Endothelial cell of umbilical vein (primary cell): ENCODE measurements around the gene FOXP1. TPM values are rescaled to one million over a fixed set of nuclear protein-coding genes. Genes with fewer than 3 reads are reported as not detected.

Source experiments
- BruUV-seq: library from RNA; stranded (reverse); fragments of 400-500 nt; replicated peaks from 2 replicates; lab custom pipeline; 2021; lab: Mats Ljungman, UMichigan
- CTCF ChIA-PET: fragments of 300-600, 350-600 bp; sonication (Branson Sonifier 250); formaldehyde crosslinking; loops from one replicate; lab custom pipeline; 2021; ENCODE audit warnings: antibody characterized with exemption, inconsistent platforms; lab: Charles Lee
- POLR2A ChIA-PET: fragments of 300-600, 350-600 bp; sonication (Branson Sonifier 250); formaldehyde crosslinking; loops from one replicate; lab custom pipeline; 2021; ENCODE audit warnings: antibody characterized with exemption, inconsistent platforms; lab: Charles Lee
- DNase-seq: peaks from one replicate; pipeline ENCODE4 v3.0.0-alpha.2; 2011; ENCODE audit warnings: low read depth, low spot score
- FAIRE-seq: peaks from 2 replicates; lab custom pipeline; 2011; peaks lifted over from hg19 to GRCh38; lab: Jason Lieb, UNC
- H2AFZ ChIP-seq: 2 replicates; pipeline ENCODE4 v1.6.0; 2012; ENCODE audit warnings: low read depth, low read length, control low read depth, inconsistent platforms
- H3K27ac ChIP-seq: 2 replicates; pipeline ENCODE4 v1.5.1; 2011; ENCODE audit warnings: low read depth, mild to moderate bottlenecking, control low read depth, low read length, moderate library complexity; ENCODE audit not compliant: insufficient read depth
- H3K27me3 ChIP-seq, 2 experiments: 2 replicates each; pipeline versions ENCODE4 v1.6.0 to v1.6.1; 2011; ENCODE audit warnings: low read length in 2 of 2, mixed read lengths in 1 of 2; ENCODE audit not compliant: control insufficient read depth in 2 of 2, insufficient read depth in 2 of 2
- H3K36me3 ChIP-seq, 2 experiments: 2 replicates in 1 of 2; 3 replicates in 1 of 2; pipeline ENCODE4 v1.5.1; 2011; ENCODE audit warnings: low read length in 2 of 2, mild to moderate bottlenecking in 1 of 2, moderate library complexity in 1 of 2; ENCODE audit not compliant: control insufficient read depth in 2 of 2, insufficient read depth in 2 of 2; ENCODE audit errors: extremely low read depth in 1 of 2
- H3K4me1 ChIP-seq: 3 replicates; pipeline ENCODE4 v1.5.1; 2011; ENCODE audit warnings: mild to moderate bottlenecking, low read length; ENCODE audit not compliant: control insufficient read depth, insufficient read depth; ENCODE audit errors: extremely low read depth
- H3K4me2 ChIP-seq: 2 replicates; pipeline ENCODE4 v1.6.1; 2011; ENCODE audit warnings: low read length, control low read depth, mixed read lengths; ENCODE audit not compliant: insufficient read depth
- H3K4me3 ChIP-seq, 3 experiments: fragments of 200-600 bp in 1 of 3; sonication (generic), shearing (Covaris generic) in 1 of 3; replicated peaks in 1 of 3; 2 replicates each; pipeline ENCODE4 v1.5.1; 2011 to 2016; ENCODE audit warnings: control low read depth in 3 of 3, low read length in 3 of 3, mild to moderate bottlenecking in 2 of 3, inconsistent platforms in 1 of 3, low read depth in 1 of 3, moderate library complexity in 1 of 3; ENCODE audit not compliant: insufficient read depth in 1 of 3
- H3K79me2 ChIP-seq: 2 replicates; pipeline ENCODE4 v1.6.0; 2012; ENCODE audit warnings: low read length, inconsistent platforms; ENCODE audit not compliant: control insufficient read depth, insufficient read depth
- H3K9ac ChIP-seq: replicated peaks from 2 replicates; pipeline ENCODE3; 2011; ENCODE audit warnings: low read length, control low read depth; ENCODE audit not compliant: insufficient read depth; ENCODE audit errors: extremely low read depth
- H3K9me1 ChIP-seq: replicated peaks from 3 replicates; pipeline ENCODE4 v1.6.0; 2011; ENCODE audit warnings: mild to moderate bottlenecking, low read length; ENCODE audit not compliant: control insufficient read depth, insufficient read depth; ENCODE audit errors: extremely low read depth
- H3K9me3 ChIP-seq: replicated peaks from 2 replicates; pipeline ENCODE4 v1.5.1; 2012; ENCODE audit warnings: low read length, inconsistent platforms; ENCODE audit not compliant: control insufficient read depth, insufficient read depth
- H4K20me1 ChIP-seq: replicated peaks from 2 replicates; pipeline ENCODE3; 2011; ENCODE audit warnings: mild to moderate bottlenecking, low read length; ENCODE audit not compliant: control insufficient read depth, insufficient read depth; ENCODE audit errors: extremely low read depth
- EZH2 ChIP-seq: IDR thresholded peaks from 2 replicates; pipeline ENCODE4 v1.6.1; 2012; ENCODE audit warnings: borderline replicate concordance, low read depth, mild to moderate bottlenecking, moderate library complexity, low read length, inconsistent platforms; ENCODE audit not compliant: severe bottlenecking
- FOS ChIP-seq: IDR thresholded peaks from 2 replicates; pipeline ENCODE4 v1.6.1; 2011; ENCODE audit warnings: mild to moderate bottlenecking, low read length, moderate library complexity, borderline replicate concordance; ENCODE audit not compliant: insufficient read depth
- GATA2 ChIP-seq: IDR thresholded peaks from 2 replicates; pipeline ENCODE4 v1.7.0; 2011; ENCODE audit warnings: low read depth, mild to moderate bottlenecking, moderate library complexity, mixed read lengths, low read length; ENCODE audit not compliant: insufficient read length, insufficient read depth
- JUN ChIP-seq: IDR thresholded peaks from 2 replicates; pipeline ENCODE4 v1.6.1; 2011; ENCODE audit warnings: borderline replicate concordance, low read depth; ENCODE audit not compliant: insufficient read length, insufficient read depth
- MAX ChIP-seq: IDR thresholded peaks from 2 replicates; pipeline ENCODE4 v1.6.1; 2011; ENCODE audit not compliant: insufficient read depth, insufficient read length
- MYC ChIP-seq: IDR thresholded peaks from one replicate; pipeline ENCODE4 v1.6.1; 2011; ENCODE audit warnings: mild to moderate bottlenecking, low read depth, low read length
- POLR2A ChIP-seq: IDR thresholded peaks from 2 replicates; pipeline ENCODE4 v1.6.1; 2012; ENCODE audit warnings: low read depth, mild to moderate bottlenecking, control low read depth, low read length
- dilution Hi-C: fragments of 300-500 bp; cut with MboI; formaldehyde crosslinking; loops from one replicate; pipeline ENCODE4 v1.15.0; 2019; ENCODE audit warnings: low sequenced_read_pairs; ENCODE audit not compliant: extremely low pct_ligation_motif_present
- intact Hi-C: fragments of 100-400 bp; cut with micrococcal nuclease; formaldehyde crosslinking; loops from one replicate; pipeline ENCODE4 v1.10.0; 2022
- polyA plus RNA-seq, 4 experiments: library from polyadenylated mRNA; depleted of rRNA in 3 of 4; stranded (reverse) in 3 of 4; unstranded in 1 of 4; fragments of >200 nt; gene quantifications; 2 replicates each; pipeline versions ENCODE4 v1.2.1 to v1.2.3, GENCODE V29; 2011 to 2012; ENCODE audit warnings: missing spikeins in 1 of 4
- total RNA-seq: library from RNA; stranded (reverse); gene quantifications from 2 replicates; pipeline ENCODE4 v1.2.3, GENCODE V29; 2021

Gene FOXP1
- total and polyA plus RNA-seq, 2 donors (not counting 3 experiments of a cell fraction or from before 2014, with no cell fraction given) = 41.0 to 107 TPM

- no peaks in the 10 kb centered on the region for H3K79me2 ChIP-seq
- no peak for FAIRE-seq
These were observed 77.7 kb downstream of the FOXP1 start for GRCh38 chr3:71505767-71506350.

GRCh38 chr3:71504250-71505036, 79.1 kb downstream of the FOXP1 start:
- no peaks in the 10 kb centered on the region for H4K20me1 ChIP-seq
- no peaks in the 10 kb centered on the region for H3K79me2 ChIP-seq
- peak; percentile 24 for TF ChIP-seq JUN
- TF ChIP-seq FOS = peak; percentile 93
- TF ChIP-seq MAX = no peak
- H3K4me1 ChIP-seq = peaks cover 15% of the 10 kb centered on the region
- no peaks in the 10 kb centered on the region for H3K9me1 ChIP-seq
- intact Hi-C loops = loop anchor here (1.0 kb wide), 1 partner anchor 35 kb away; no protein-coding TSS in a partner anchor
- dilution Hi-C loops = no loop called here
- H3K27ac ChIP-seq = peak overlapping the region; percentile 69
- H3K36me3 ChIP-seq = no peaks in the 10 kb centered on the region
- CTCF ChIA-PET = interaction anchor here (0.8 kb wide), 1 partner anchor 108 kb away, joined by 4 read pairs; no protein-coding TSS in a partner anchor
- no peaks in the 10 kb centered on the region for H3K27me3 ChIP-seq
- H3K4me2 ChIP-seq = peak overlapping the region; percentile 31
- H3K9me3 ChIP-seq = no peaks in the 10 kb centered on the region
- DNase-seq (peak; percentile 65), FAIRE-seq (peak; percentile 92)
- POLR2A ChIA-PET = no interaction called here
- H3K4me3 ChIP-seq = no peak overlapping the region
- BruUV-seq = TSS peak; percentile 65
- no peak overlapping the region for H2AFZ ChIP-seq
- peak overlapping the region; percentile 28 for H3K9ac ChIP-seq

More at GRCh38 chr3:71505767-71506350, 77.7 kb downstream of the FOXP1 start:
- no peaks in the 10 kb centered on the region for H3K36me3 ChIP-seq
- H3K4me1 ChIP-seq = peaks cover 16% of the 10 kb centered on the region
- no peak overlapping the region for H3K27ac ChIP-seq
- no peak overlapping the region for H3K9ac ChIP-seq
- dilution Hi-C loops = no loop called here
- BruUV-seq = no TSS peak
- ChIA-PET POLR2A (interaction anchor here (0.7 kb wide), 1 partner anchor 10 kb away, joined by 6 read pairs; no protein-coding TSS in a partner anchor), CTCF (interaction anchor here (0.9 kb wide), 1 partner anchor 11 kb away, joined by 3 read pairs; no protein-coding TSS in a partner anchor)
- H3K4me3 ChIP-seq = no peak overlapping the region
- no peaks in the 10 kb centered on the region for H3K27me3 ChIP-seq
- no peak for DNase-seq
- no peaks in the 10 kb centered on the region for H3K9me3 ChIP-seq
- no peaks in the 10 kb centered on the region for H4K20me1 ChIP-seq
- no peaks in the 10 kb centered on the region for H3K9me1 ChIP-seq
- no peak for TF ChIP-seq POLR2A
- no peak for TF ChIP-seq GATA2
- TF ChIP-seq MAX = no peak
- TF ChIP-seq MYC = no peak
- TF ChIP-seq EZH2 = no peak
- no peak overlapping the region for H2AFZ ChIP-seq
- intact Hi-C loops = no loop called here
- no peak overlapping the region for H3K4me2 ChIP-seq
